Right lobe of liver (tissue), 6 donors: ENCODE measurements around the gene ZXDC. TPM values are rescaled to one million over a fixed set of nuclear protein-coding genes. Genes with fewer than 3 reads are reported as not detected.

Source experiments
- ATAC-seq, 4 donors: fragments of 200-7000 bp; cut with Tn5 transposase; one replicate each; pipeline ENCODE4 v1.9.1; 2020; ENCODE audit warnings: mild to moderate bottlenecking in 4 of 4, moderate library complexity in 4 of 4
- DNase-seq, 3 donors: peaks; one replicate each; pipeline ENCODE4 v3.0.0-alpha.2; 2020
- H3K27ac ChIP-seq, 3 donors: fragments of 200-600 bp; one replicate each; pipeline ENCODE4 v1.8.0; 2022
- H3K27me3 ChIP-seq, 2 donors: fragments of 200-600 bp; one replicate each; pipeline ENCODE4 v1.8.0; 2022
- H3K36me3 ChIP-seq, 4 donors: fragments of 200-600 bp; sonication (generic) in 1 of 4; one replicate each; pipeline versions ENCODE4 v1.5.1 to v1.8.0; 2017 to 2022; ENCODE audit warnings: control low read depth in 1 of 4
- H3K4me1 ChIP-seq, 4 donors: fragments of 200-600 bp; sonication (generic) in 1 of 4; one replicate each; pipeline versions ENCODE4 v1.5.1 to v1.8.0; 2017 to 2022; ENCODE audit warnings: control low read depth in 1 of 4
- H3K4me3 ChIP-seq, 3 donors: fragments of 200-600 bp; one replicate each; pipeline ENCODE4 v1.8.0; 2022
- H3K9me3 ChIP-seq, 4 donors: fragments of 200-600 bp; sonication (generic) in 1 of 4; one replicate each; pipeline versions ENCODE4 v1.5.1 to v1.8.0; 2017 to 2022; ENCODE audit warnings: control low read depth in 1 of 4
- CTCF ChIP-seq, 4 donors: fragments of 200-600 bp in 3 of 4; fragments of 450-650 bp in 1 of 4; IDR thresholded peaks; one replicate each; pipeline versions ENCODE4 v1.5.1 to v1.8.0; 2016 to 2022; ENCODE audit warnings: antibody characterized with exemption in 4 of 4, mild to moderate bottlenecking in 2 of 4
- POLR2A ChIP-seq: fragments of 450-650 bp; IDR thresholded peaks from one replicate; pipeline ENCODE4 v1.6.1; 2017; ENCODE audit warnings: antibody characterized with exemption, mild to moderate bottlenecking
- WGBS: methylation state at CpG from one replicate; pipeline ENCODE4 v1.1.6; 2018; ENCODE audit warnings: low coverage, low lambda C conversion rate; ENCODE audit not compliant: insufficient coverage; ENCODE audit errors: missing lambda C conversion rate; 5-methylcytosine and 5-hydroxymethylcytosine counted together
- intact Hi-C, 2 donors: fragments of 100-400 bp; cut with DNase I; formaldehyde crosslinking; loops; one replicate each; pipeline versions ENCODE4 v1.11.2 to v1.14.1; 2022
- total RNA-seq, 6 experiments: library from RNA; depleted of rRNA in 2 of 6; stranded (reverse); fragments of >200 nt in 2 of 6; fragmentation: NEBNext Ultra II Directional in 3 of 6; extraction: Animal tissue kit (Norgen Biotek cat#: 25700) in 3 of 6; gene quantifications; one replicate each; pipeline versions ENCODE4 v1.1.0 to v1.2.4, GENCODE V29; 2016 to 2023
- donor health status: DM: no; HTN: yes; CAD: no.
- donor health status: DM: no; HTN: no; CAD: no.
- donor health status: DM: no; HTN: no; CAD: no.
- donor health status: DM: no; HTN: yes; CAD: no.
- donor health status: DM: no; HTN: yes; CAD: no.

Gene ZXDC
- total RNA-seq, 6 experiments from 2014 or later, result 16.4 to 30.2 (median 24.0) TPM

- intact Hi-C loops, result no loop called here
- Histone ChIP-seq H3K4me1 (no peaks in the 10 kb centered on the region), H3K27me3 (no peaks in the 10 kb centered on the region), H3K9me3 (no peaks in the 10 kb centered on the region), H3K27ac (no peak overlapping the region), H3K36me3 (peaks cover 0 to 14% (median 0%) of the 10 kb centered on the region in 4 donors), H3K4me3 (no peak overlapping the region)
- WGBS, result no CpG with 5 or more reads among the region's 7 CpGs
- no peak for TF ChIP-seq CTCF (IDR thresholded peaks at IDR 0.05)
- TF ChIP-seq POLR2A, result no peak
- ATAC-seq, result no peak
- DNase-seq, result peak in 1 of 3 donors; percentile 25
These were observed 24.3 kb upstream of the ZXDC start for GRCh38 chr3:126500016-126500415.

GRCh38 chr3:126499401-126499800 lies 23.7 kb upstream of the ZXDC start:
- Histone ChIP-seq H3K36me3 (peaks cover 0 to 17% (median 0%) of the 10 kb centered on the region in 4 donors), H3K4me1 (no peaks in the 10 kb centered on the region), H3K4me3 (no peak overlapping the region), H3K27me3 (no peaks in the 10 kb centered on the region), H3K27ac (no peak overlapping the region), H3K9me3 (no peaks in the 10 kb centered on the region)
- WGBS, result 97% methylated on average over 5 of the region's 9 CpGs
- no peak for ATAC-seq
- DNase-seq, result peak in 1 of 3 donors; percentile 43
- no peak for TF ChIP-seq CTCF (IDR thresholded peaks at IDR 0.05)
- TF ChIP-seq POLR2A, result no peak
- intact Hi-C loops, result no loop called here

GRCh38 chr3:126498929-126499328 lies 23.2 kb upstream of the ZXDC start:
- 47% methylated on average over 2 of the region's 10 CpGs for WGBS
- TF ChIP-seq POLR2A, result no peak
- DNase-seq (peak in 1 of 3 donors; percentile 33), ATAC-seq (no peak)
- no peaks in the 10 kb centered on the region for H3K9me3 ChIP-seq
- no peaks in the 10 kb centered on the region for H3K27me3 ChIP-seq
- H3K4me3 ChIP-seq, result no peak overlapping the region
- no peak overlapping the region for H3K27ac ChIP-seq
- peaks cover 0 to 14% (median 0%) of the 10 kb centered on the region in 4 donors for H3K36me3 ChIP-seq
- no peaks in the 10 kb centered on the region for H3K4me1 ChIP-seq
- intact Hi-C loops, result no loop called here

- no peak for DNase-seq
- WGBS, result 100% methylated on average over 1 of the region's 4 CpGs
- intact Hi-C loops, result no loop called here
- TF ChIP-seq CTCF (IDR thresholded peaks at IDR 0.05), result no peak
- TF ChIP-seq POLR2A, result no peak
- Histone ChIP-seq H3K9me3 (no peaks in the 10 kb centered on the region), H3K4me3 (no peak overlapping the region), H3K36me3 (peaks cover 0 to 14% (median 0%) of the 10 kb centered on the region in 4 donors), H3K4me1 (no peaks in the 10 kb centered on the region), H3K27ac (no peak overlapping the region), H3K27me3 (no peaks in the 10 kb centered on the region)
- no peak for ATAC-seq
These were observed 22.8 kb upstream of the ZXDC start for GRCh38 chr3:126498461-126498860.

GRCh38 chr3:126497956-126498355 lies 22.3 kb upstream of the ZXDC start:
- no CpG with 5 or more reads among the region's 6 CpGs for WGBS
- intact Hi-C loops, result no loop called here
- peaks cover 0 to 14% (median 0%) of the 10 kb centered on the region in 4 donors for H3K36me3 ChIP-seq
- ATAC-seq, result no peak
- no peaks in the 10 kb centered on the region for H3K27me3 ChIP-seq
- no peaks in the 10 kb centered on the region for H3K4me1 ChIP-seq
- no peak for DNase-seq
- H3K9me3 ChIP-seq, result no peaks in the 10 kb centered on the region
- no peak overlapping the region for H3K27ac ChIP-seq
- H3K4me3 ChIP-seq, result no peak overlapping the region
- TF ChIP-seq CTCF (IDR thresholded peaks at IDR 0.05) (no peak), POLR2A (no peak)
